UCSD-AML1 (cell line): ENCODE results near the gene NOD1.

ENCODE experiments used
- DNase-seq: peaks from one replicate; lab custom pipeline; 2025; ENCODE audit not compliant: unreplicated experiment; lab: John Stamatoyannopoulos, UW

The NOD1 gene

GRCh38 chr7:30379131-30379530, 99.5 kb downstream of the NOD1 start:
- DNase-seq = no peak

GRCh38 chr7:30378275-30378674, 100.3 kb downstream of the NOD1 start:
- DNase-seq = no peak
